HUES6 (cell line): Measurements from ENCODE around the gene CCDC9.

Source experiments
- H3K27ac ChIP-seq: 2 replicates; pipeline ENCODE4 v1.7.0; 2013; ENCODE audit warnings: low read depth, mild to moderate bottlenecking, low read length, inconsistent platforms
- H3K27me3 ChIP-seq: 2 replicates; pipeline ENCODE4 v1.6.1; 2013; ENCODE audit warnings: low read length; ENCODE audit not compliant: control insufficient read depth, insufficient read depth
- H3K36me3 ChIP-seq: 2 replicates; pipeline ENCODE4 v1.6.1; 2013; ENCODE audit warnings: low read length; ENCODE audit not compliant: control insufficient read depth, insufficient read depth
- H3K4me1 ChIP-seq: 2 replicates; pipeline ENCODE4 v1.6.1; 2013; ENCODE audit warnings: low read length; ENCODE audit not compliant: control insufficient read depth, insufficient read depth
- H3K4me3 ChIP-seq: 2 replicates; pipeline ENCODE4 v1.5.1; 2013; ENCODE audit warnings: low read depth, low read length
- H3K9ac ChIP-seq: one replicate; pipeline ENCODE4 v1.6.1; 2013; ENCODE audit warnings: mild to moderate bottlenecking, low read length
- H3K9me3 ChIP-seq: 2 replicates; pipeline ENCODE4 v1.6.1; 2013; ENCODE audit warnings: low read depth, low read length; ENCODE audit not compliant: control insufficient read depth, insufficient read depth

Gene CCDC9

GRCh38 chr19:47268028-47268427 is 11.7 kb downstream of the CCDC9 start:
- no peak overlapping the region for H3K4me3 ChIP-seq
- H3K27ac ChIP-seq, result no peak overlapping the region
- no peak overlapping the region for H3K9ac ChIP-seq
- H3K9me3 ChIP-seq, result no peaks in the 10 kb centered on the region
- H3K27me3 ChIP-seq, result no peaks in the 10 kb centered on the region
- H3K4me1 ChIP-seq, result peaks cover 12% of the 10 kb centered on the region
- peaks cover 64% of the 10 kb centered on the region for H3K36me3 ChIP-seq

- peaks cover 12% of the 10 kb centered on the region for H3K4me1 ChIP-seq
- H3K9me3 ChIP-seq, result no peaks in the 10 kb centered on the region
- H3K27me3 ChIP-seq, result no peaks in the 10 kb centered on the region
- no peak overlapping the region for H3K9ac ChIP-seq
- H3K36me3 ChIP-seq, result peaks cover 54% of the 10 kb centered on the region
- no peak overlapping the region for H3K4me3 ChIP-seq
- no peak overlapping the region for H3K27ac ChIP-seq
Observed at GRCh38 chr19:47269596-47269995, 13.3 kb downstream of the CCDC9 start.

- peaks cover 13% of the 10 kb centered on the region for H3K4me1 ChIP-seq
- peaks cover 45% of the 10 kb centered on the region for H3K36me3 ChIP-seq
- no peak overlapping the region for H3K4me3 ChIP-seq
- no peak overlapping the region for H3K9ac ChIP-seq
- peaks cover 6% of the 10 kb centered on the region for H3K27me3 ChIP-seq
- no peaks in the 10 kb centered on the region for H3K9me3 ChIP-seq
- H3K27ac ChIP-seq, result no peak overlapping the region
Observed at GRCh38 chr19:47270408-47270807, 14.1 kb downstream of the CCDC9 start.

GRCh38 chr19:47271949-47272348 is 15.6 kb downstream of the CCDC9 start:
- Histone ChIP-seq H3K9me3 (no peaks in the 10 kb centered on the region), H3K9ac (no peak overlapping the region), H3K4me1 (peaks cover 16% of the 10 kb centered on the region), H3K36me3 (peaks cover 36% of the 10 kb centered on the region), H3K27me3 (peaks cover 11% of the 10 kb centered on the region), H3K27ac (no peak overlapping the region), H3K4me3 (peak overlapping the region; percentile 90; the same call in 1 of the 2 replicates)

- H3K4me1 ChIP-seq, result peaks cover 16% of the 10 kb centered on the region
- H3K4me3 ChIP-seq, result peak overlapping the region; percentile 90
- H3K27ac ChIP-seq, result peak overlapping the region; percentile 93; the same call in 1 of the 2 replicates
- peaks cover 11% of the 10 kb centered on the region for H3K27me3 ChIP-seq
- no peaks in the 10 kb centered on the region for H3K9me3 ChIP-seq
- H3K36me3 ChIP-seq, result peaks cover 29% of the 10 kb centered on the region
- peak overlapping the region; percentile 91 for H3K9ac ChIP-seq
Observed at GRCh38 chr19:47272448-47273312, 16.4 kb downstream of the CCDC9 start.

GRCh38 chr19:47273313-47274070 is 17.2 kb downstream of the CCDC9 start:
- peak overlapping the region; percentile 91 for H3K9ac ChIP-seq
- peaks cover 11% of the 10 kb centered on the region for H3K27me3 ChIP-seq
- peak overlapping the region; percentile 93; the same call in 1 of the 2 replicates for H3K27ac ChIP-seq
- peaks cover 23% of the 10 kb centered on the region for H3K36me3 ChIP-seq
- H3K4me1 ChIP-seq, result peaks cover 16% of the 10 kb centered on the region
- no peaks in the 10 kb centered on the region for H3K9me3 ChIP-seq
- peak overlapping the region; percentile 90 for H3K4me3 ChIP-seq

- peaks cover 11% of the 10 kb centered on the region for H3K27me3 ChIP-seq
- H3K27ac ChIP-seq, result peak within 1 kb of the TSS; percentile 93; the same call in 1 of the 2 replicates
- H3K9me3 ChIP-seq, result no peaks in the 10 kb centered on the region
- peaks cover 20% of the 10 kb centered on the region for H3K36me3 ChIP-seq
- H3K9ac ChIP-seq, result peak within 1 kb of the TSS; percentile 91
- H3K4me3 ChIP-seq, result peak within 1 kb of the TSS; percentile 90
- peaks cover 16% of the 10 kb centered on the region for H3K4me1 ChIP-seq
Observed at GRCh38 chr19:47274071-47274890, 18.0 kb downstream of the CCDC9 start, which contains the start of gene INAFM1. Gene INAFM1 (plus strand): TSS chr19:47274885. CDS start chr19:47274920, 35 bp downstream.

- Histone ChIP-seq H3K36me3 (peaks cover 13% of the 10 kb centered on the region), H3K4me3 (peak overlapping the region; percentile 82), H3K9ac (peak overlapping the region; percentile 49), H3K27ac (no peak overlapping the region), H3K27me3 (peaks cover 11% of the 10 kb centered on the region), H3K4me1 (peaks cover 16% of the 10 kb centered on the region), H3K9me3 (no peaks in the 10 kb centered on the region)
Observed at GRCh38 chr19:47274891-47275761, 18.8 kb downstream of the CCDC9 start.

GRCh38 chr19:47275791-47276461 is 19.6 kb downstream of the CCDC9 start:
- Histone ChIP-seq H3K36me3 (peaks cover 5% of the 10 kb centered on the region), H3K4me1 (peaks cover 16% of the 10 kb centered on the region), H3K9me3 (no peaks in the 10 kb centered on the region), H3K27ac (no peak overlapping the region), H3K27me3 (peaks cover 11% of the 10 kb centered on the region), H3K9ac (no peak overlapping the region), H3K4me3 (peak overlapping the region; percentile 82; the same call in 1 of the 2 replicates)
